ENCODE measurements around the gene KLF1.

DNA sequence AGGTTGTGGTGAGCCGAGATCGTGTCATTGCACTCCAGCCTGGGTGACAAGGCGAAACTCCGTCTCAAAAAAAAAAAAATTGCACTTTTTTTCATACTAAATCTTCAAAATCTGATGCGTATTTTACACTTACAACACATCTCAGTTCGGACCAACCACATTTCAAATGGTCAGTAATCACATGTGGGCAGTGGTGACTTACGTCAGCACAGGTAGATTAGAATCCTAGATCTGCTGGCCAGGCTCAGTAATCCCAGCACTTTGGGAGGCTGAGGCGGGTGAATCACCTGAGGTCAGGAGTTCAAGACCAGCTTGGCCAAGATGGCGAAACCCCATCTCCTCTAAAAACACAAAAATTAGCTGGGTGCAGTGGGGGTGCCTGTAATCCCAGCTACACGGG is 48.1 kb upstream of the KLF1 start:
- TF ChIP-seq POLR2A (IDR thresholded peaks at IDR 0.05) (no peak), CTCF (IDR thresholded peaks at IDR 0.05 in 4 of 5, conservative IDR thresholded peaks at IDR 0.05 in 1 of 5) (no peak)
